Transverse colon (tissue), 4 donors: ENCODE results near the gene AIP. TPM values are rescaled to one million over a fixed set of nuclear protein-coding genes. Genes with fewer than 3 reads are reported as not detected.

Source experiments
- DNase-seq: peaks from one replicate; pipeline ENCODE4 v3.0.0-alpha.2; 2019
- H3K27ac ChIP-seq, 4 donors: fragments of 200-600 bp; sonication (generic); 2 replicates each; pipeline ENCODE4 v1.5.1; 2016 to 2018; ENCODE audit warnings: inconsistent platforms in 4 of 4
- H3K27me3 ChIP-seq: fragments of 200-600 bp; sonication (generic); 2 replicates; pipeline ENCODE4 v1.5.1; 2017; ENCODE audit warnings: inconsistent platforms
- H3K36me3 ChIP-seq, 4 donors: fragments of 200-600 bp; sonication (generic); 2 replicates each; pipeline ENCODE4 v1.5.1; 2017 to 2019; ENCODE audit warnings: inconsistent platforms in 4 of 4
- H3K4me1 ChIP-seq, 4 donors: fragments of 200-600 bp; sonication (generic); 2 replicates each; pipeline ENCODE4 v1.5.1; 2017 to 2020; ENCODE audit warnings: inconsistent platforms in 4 of 4
- H3K4me3 ChIP-seq, 4 donors: fragments of 200-600 bp; sonication (generic); 1 replicate in 1 of 4; 2 replicates in 3 of 4; pipeline versions ENCODE4 v1.5.1 to v1.6.1; 2017 to 2019; ENCODE audit warnings: inconsistent platforms in 4 of 4
- H3K9me3 ChIP-seq, 2 donors: fragments of 200-600 bp; sonication (generic); 2 replicates each; pipeline ENCODE4 v1.5.1; 2017 to 2019; ENCODE audit warnings: inconsistent platforms in 2 of 2
- EP300 ChIP-seq: sonication (generic); formaldehyde crosslinking; IDR thresholded peaks from one replicate; pipeline ENCODE4 v1.6.1; 2017; ENCODE audit warnings: antibody characterized with exemption, low read depth
- POLR2A ChIP-seq: fragments of 450-650 bp; IDR thresholded peaks from one replicate; pipeline ENCODE4 v1.6.1; 2016; ENCODE audit warnings: antibody characterized with exemption, mild to moderate bottlenecking, moderate library complexity
- POLR2AphosphoS5 ChIP-seq, 3 donors: sonication (generic); formaldehyde crosslinking; IDR thresholded peaks; one replicate each; pipeline ENCODE4 v1.6.1; 2016; ENCODE audit warnings: antibody characterized with exemption in 3 of 3
- WGBS, 2 donors: methylation state at CpG; one replicate each; pipeline ENCODE4 v1.1.5; 2018; ENCODE audit warnings: low coverage in 1 of 2; 5-methylcytosine and 5-hydroxymethylcytosine counted together
- in situ Hi-C, 4 donors: fragments of 200-750 bp; cut with MboI; loops; one replicate each; pipeline versions ENCODE4 v1.15.0 to v1.15.1; 2017; ENCODE audit warnings: low sequenced_read_pairs in 3 of 4, low pct_ligation_motif_present in 1 of 4, low pct_unique_long_range_greater_than_20kb in 1 of 4
- intact Hi-C: fragments of 100-400 bp; cut with DNase I; formaldehyde crosslinking; loops from one replicate; pipeline ENCODE4 v1.15.1; 2023; ENCODE audit warnings: low total_unique reads
- total RNA-seq, 4 donors: library from RNA; depleted of rRNA; stranded (reverse); fragments of >200 nt; gene quantifications; one replicate each; pipeline ENCODE4 v1.1.0, GENCODE V29; 2016
- TF ChIP-seq, protein P1 (sequence below), 5 experiments: fragments of 200-600 bp in 3 of 5; fragments of 450-650 bp in 2 of 5; sonication (generic) in 3 of 5; IDR thresholded peaks; 1 replicate in 2 of 5; 2 replicates in 3 of 5; pipeline ENCODE4 v1.5.1; 2016 to 2017; ENCODE audit warnings: antibody characterized with exemption in 5 of 5, inconsistent platforms in 3 of 5, mild to moderate bottlenecking in 2 of 5, moderate library complexity in 1 of 5

Gene AIP
- total RNA-seq, 4 donors from 2014 or later: 32.9 to 71.5 (median 57.6) TPM

DNA sequence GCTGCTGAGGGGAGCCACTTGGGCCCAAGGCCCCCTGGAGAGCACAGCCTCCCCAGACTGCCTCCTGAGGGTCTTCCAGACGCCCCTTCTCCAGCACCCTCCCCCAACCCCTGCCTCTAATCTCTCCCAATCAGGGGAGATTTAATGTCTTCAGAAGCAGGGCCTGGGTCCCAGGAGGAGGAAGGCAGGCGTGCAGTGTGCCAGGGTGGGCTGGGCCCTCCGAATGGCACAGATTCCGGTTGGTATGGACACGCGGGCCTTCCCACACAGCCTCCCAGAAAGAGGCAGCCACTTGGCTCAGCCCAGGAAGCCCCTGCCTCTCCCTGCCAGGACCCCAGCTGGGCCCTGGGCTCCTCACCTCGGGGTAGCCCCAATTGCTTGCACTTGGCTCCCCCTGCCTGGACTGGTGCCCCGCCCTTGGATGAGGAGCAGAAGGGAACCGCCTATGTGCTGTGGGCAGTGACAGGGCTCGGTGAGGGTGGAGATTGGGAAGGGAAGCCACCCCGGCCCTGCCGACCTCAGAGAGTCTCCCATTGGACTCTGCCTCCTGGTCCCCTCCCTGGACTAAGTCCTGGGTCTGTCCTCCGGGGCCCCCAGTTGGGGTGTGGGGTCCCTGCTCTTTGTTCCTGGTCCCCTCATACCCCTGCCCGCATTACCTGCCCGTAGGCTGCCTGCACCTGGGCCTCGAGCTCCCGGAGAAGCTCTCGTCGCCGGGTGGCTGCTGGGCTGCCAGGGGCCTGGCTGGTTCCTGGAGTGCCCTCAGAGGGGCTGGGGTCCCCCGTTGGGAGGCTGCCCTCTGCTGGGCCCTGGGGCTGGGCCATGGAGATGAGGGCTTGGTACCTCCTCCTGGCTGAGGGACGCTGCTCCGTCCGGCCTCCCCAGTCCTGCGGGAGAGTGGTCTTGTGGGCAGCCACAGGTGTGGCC, 41.0 kb downstream of the AIP start:
- Histone ChIP-seq H3K4me1 (peaks cover 0 to 22% (median 12%) of the 10 kb centered on the region in 4 donors), H3K36me3 (no peaks in the 10 kb centered on the region), H3K9me3 (no peaks in the 10 kb centered on the region), H3K27me3 (no peaks in the 10 kb centered on the region), H3K27ac (no peak overlapping the region), H3K4me3 (no peak overlapping the region)
- intact Hi-C loops: no loop called here
- in situ Hi-C loops: no loop called here
- WGBS, 2 donors: 74% methylated on average over 22 of the region's 25 CpGs; no CpG with 5 or more reads in 1 of the 2 donors
- DNase-seq: peak; percentile 52
- no peak for TF ChIP-seq POLR2AphosphoS5 (IDR thresholded peaks at IDR 0.05)
- no peak for TF ChIP-seq POLR2A
- TF ChIP-seq, protein P1, sequence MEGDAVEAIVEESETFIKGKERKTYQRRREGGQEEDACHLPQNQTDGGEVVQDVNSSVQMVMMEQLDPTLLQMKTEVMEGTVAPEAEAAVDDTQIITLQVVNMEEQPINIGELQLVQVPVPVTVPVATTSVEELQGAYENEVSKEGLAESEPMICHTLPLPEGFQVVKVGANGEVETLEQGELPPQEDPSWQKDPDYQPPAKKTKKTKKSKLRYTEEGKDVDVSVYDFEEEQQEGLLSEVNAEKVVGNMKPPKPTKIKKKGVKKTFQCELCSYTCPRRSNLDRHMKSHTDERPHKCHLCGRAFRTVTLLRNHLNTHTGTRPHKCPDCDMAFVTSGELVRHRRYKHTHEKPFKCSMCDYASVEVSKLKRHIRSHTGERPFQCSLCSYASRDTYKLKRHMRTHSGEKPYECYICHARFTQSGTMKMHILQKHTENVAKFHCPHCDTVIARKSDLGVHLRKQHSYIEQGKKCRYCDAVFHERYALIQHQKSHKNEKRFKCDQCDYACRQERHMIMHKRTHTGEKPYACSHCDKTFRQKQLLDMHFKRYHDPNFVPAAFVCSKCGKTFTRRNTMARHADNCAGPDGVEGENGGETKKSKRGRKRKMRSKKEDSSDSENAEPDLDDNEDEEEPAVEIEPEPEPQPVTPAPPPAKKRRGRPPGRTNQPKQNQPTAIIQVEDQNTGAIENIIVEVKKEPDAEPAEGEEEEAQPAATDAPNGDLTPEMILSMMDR (IDR thresholded peaks at IDR 0.05): no peak
- no peak for TF ChIP-seq EP300

DNA sequence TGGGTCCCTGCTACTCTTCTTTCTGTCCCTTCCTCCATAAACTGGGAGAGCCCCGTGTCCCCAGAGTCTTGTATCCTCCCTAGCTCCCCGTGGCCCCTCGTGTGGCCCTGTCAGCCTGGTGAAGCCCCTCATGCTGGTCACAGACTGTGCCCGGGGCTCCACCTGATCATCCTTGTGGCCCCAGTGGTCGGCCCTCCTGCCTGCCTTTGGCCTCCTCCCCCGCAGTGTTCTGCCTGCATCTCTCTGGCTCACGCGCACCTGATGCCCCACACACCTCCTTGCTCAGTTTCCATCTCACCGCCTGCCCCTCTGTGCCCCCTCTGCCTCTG, 41.6 kb downstream of the AIP start:
- WGBS, 2 donors: 80 to 100% methylated on average over 2 to 9 of the region's 9 CpGs
- H3K4me3 ChIP-seq: no peak overlapping the region
- intact Hi-C loops: no loop called here
- no peak for DNase-seq
- H3K9me3 ChIP-seq: no peaks in the 10 kb centered on the region
- no peaks in the 10 kb centered on the region for H3K27me3 ChIP-seq
- in situ Hi-C loops: no loop called here
- H3K36me3 ChIP-seq: no peaks in the 10 kb centered on the region
- no peak overlapping the region for H3K27ac ChIP-seq
- H3K4me1 ChIP-seq: peaks cover 0 to 22% (median 12%) of the 10 kb centered on the region in 4 donors
- TF ChIP-seq EP300: no peak
- TF ChIP-seq POLR2A: no peak
- TF ChIP-seq, protein P1 (IDR thresholded peaks at IDR 0.05): no peak
- TF ChIP-seq POLR2AphosphoS5 (IDR thresholded peaks at IDR 0.05): no peak

DNA sequence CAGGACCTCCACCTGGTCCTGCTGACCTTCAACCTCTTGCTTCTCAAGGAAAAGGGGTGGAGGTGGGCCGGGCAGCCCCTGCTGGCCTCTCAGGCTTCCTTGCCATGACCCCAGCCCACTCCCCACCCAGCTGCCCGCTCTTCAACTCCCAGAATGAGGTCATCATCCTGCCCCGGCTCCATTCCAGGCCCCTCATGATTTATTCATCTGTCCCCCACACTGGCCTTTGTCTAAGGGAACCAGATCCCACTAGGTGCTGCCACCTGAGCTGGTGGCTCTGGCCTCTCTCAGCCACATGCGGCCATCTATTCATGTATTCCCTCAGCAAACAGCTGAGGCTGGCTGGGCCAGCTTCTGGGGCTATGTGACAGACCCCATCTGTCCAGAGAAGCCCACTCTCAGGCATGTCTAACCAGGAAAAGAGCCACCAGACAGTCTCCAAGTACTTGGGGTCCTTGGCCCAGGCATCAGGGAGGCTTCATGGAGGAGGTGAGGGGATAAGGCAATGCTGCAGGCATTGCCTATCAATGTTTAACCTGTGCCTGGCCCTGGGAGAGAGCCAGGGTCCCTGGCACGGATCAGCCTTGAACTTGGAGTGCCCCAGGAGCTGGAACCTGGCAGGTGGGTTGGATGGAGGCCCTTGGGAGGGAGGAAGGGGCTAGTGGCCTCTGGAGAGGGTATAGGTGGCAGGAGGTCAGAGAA, 42.6 kb downstream of the AIP start:
- no peak for TF ChIP-seq POLR2AphosphoS5 (IDR thresholded peaks at IDR 0.05)
- TF ChIP-seq, protein P1 (IDR thresholded peaks at IDR 0.05): no peak
- no peak for TF ChIP-seq EP300
- TF ChIP-seq POLR2A: no peak
- Histone ChIP-seq H3K27ac (peak overlapping the region; percentile 16 to 77 (median 65)), H3K9me3 (no peaks in the 10 kb centered on the region), H3K4me3 (no peak overlapping the region), H3K4me1 (peaks cover 0 to 22% (median 12%) of the 10 kb centered on the region in 4 donors), H3K27me3 (no peaks in the 10 kb centered on the region), H3K36me3 (no peaks in the 10 kb centered on the region)
- WGBS, 2 donors: 75% methylated on average over 5 of the region's 5 CpGs; no CpG with 5 or more reads in 1 of the 2 donors
- DNase-seq: no peak
- in situ Hi-C loops: no loop called here
- intact Hi-C loops: no loop called here

DNA sequence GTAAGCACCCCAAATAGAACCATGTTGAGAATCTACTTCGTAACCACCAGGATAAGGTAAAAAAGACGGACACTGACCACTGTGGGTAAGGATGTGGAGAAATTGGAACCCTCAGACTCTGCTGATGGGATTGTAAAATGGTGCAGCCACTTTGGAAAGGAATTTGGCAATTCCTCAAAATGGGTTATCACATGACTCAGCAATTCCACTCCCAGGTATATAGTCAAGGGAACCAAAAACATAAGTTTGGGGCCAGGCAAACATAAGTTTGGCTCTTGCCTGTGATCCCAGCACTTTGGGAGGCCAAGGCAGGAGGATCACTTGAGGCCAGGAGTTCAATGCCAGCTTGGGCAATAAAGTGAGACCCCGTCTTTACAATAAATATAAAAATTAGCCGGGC, 45.5 kb downstream of the AIP start:
- intact Hi-C loops: no loop called here
- no peak overlapping the region for H3K4me3 ChIP-seq
- TF ChIP-seq EP300: no peak
- TF ChIP-seq, protein P1 (IDR thresholded peaks at IDR 0.05): no peak
- TF ChIP-seq POLR2AphosphoS5 (IDR thresholded peaks at IDR 0.05): no peak
- TF ChIP-seq POLR2A: no peak
- 90 to 100% methylated on average over 2 to 4 of the region's 4 CpGs for WGBS, 2 donors
- no peak overlapping the region for H3K27ac ChIP-seq
- peaks cover 3 to 4% of the 10 kb centered on the region in 2 donors for H3K9me3 ChIP-seq
- H3K36me3 ChIP-seq: no peaks in the 10 kb centered on the region
- in situ Hi-C loops: no loop called here
- no peaks in the 10 kb centered on the region for H3K27me3 ChIP-seq
- H3K4me1 ChIP-seq: peaks cover 0 to 22% (median 11%) of the 10 kb centered on the region in 4 donors
- DNase-seq: no peak
